LNCAP (cell line): ENCODE results near the gene IGFBP5.

Source experiments
- TF ChIP-seq, protein P1 (sequence below): fragments of 450-650 bp; IDR thresholded peaks from 2 replicates; pipeline ENCODE4 v1.5.1; 2017; ENCODE audit warnings: mild to moderate bottlenecking

Gene IGFBP5

GRCh38 chr2:216735668-216736067 is 40.3 kb upstream of the IGFBP5 start:
- TF ChIP-seq, protein P1, sequence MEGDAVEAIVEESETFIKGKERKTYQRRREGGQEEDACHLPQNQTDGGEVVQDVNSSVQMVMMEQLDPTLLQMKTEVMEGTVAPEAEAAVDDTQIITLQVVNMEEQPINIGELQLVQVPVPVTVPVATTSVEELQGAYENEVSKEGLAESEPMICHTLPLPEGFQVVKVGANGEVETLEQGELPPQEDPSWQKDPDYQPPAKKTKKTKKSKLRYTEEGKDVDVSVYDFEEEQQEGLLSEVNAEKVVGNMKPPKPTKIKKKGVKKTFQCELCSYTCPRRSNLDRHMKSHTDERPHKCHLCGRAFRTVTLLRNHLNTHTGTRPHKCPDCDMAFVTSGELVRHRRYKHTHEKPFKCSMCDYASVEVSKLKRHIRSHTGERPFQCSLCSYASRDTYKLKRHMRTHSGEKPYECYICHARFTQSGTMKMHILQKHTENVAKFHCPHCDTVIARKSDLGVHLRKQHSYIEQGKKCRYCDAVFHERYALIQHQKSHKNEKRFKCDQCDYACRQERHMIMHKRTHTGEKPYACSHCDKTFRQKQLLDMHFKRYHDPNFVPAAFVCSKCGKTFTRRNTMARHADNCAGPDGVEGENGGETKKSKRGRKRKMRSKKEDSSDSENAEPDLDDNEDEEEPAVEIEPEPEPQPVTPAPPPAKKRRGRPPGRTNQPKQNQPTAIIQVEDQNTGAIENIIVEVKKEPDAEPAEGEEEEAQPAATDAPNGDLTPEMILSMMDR, result no peak

GRCh38 chr2:216735086-216735485 is 39.7 kb upstream of the IGFBP5 start:
- TF ChIP-seq, protein P1, result no peak

DNA sequence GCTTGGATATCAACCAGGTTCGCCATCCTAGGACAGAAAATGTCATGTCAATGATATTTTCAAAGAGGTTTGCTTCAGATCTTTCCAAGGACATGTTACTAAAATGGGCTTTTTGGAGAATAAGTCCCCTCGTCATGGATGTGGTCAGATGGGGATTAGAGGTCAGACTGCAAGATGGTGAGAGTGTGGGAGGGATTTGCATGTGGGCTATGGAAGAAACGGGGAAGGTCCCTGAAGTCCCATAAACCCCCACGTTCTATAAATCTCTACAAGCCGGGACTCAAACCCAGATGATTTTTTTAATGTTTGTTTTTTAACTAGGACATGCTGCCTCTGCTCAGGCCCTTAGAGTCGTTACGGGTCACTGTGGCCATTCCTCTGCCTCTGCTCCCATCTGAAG is 37.7 kb upstream of the IGFBP5 start:
- TF ChIP-seq, protein P1, result no peak

GRCh38 chr2:216732334-216732733 is 37.0 kb upstream of the IGFBP5 start:
- TF ChIP-seq, protein P1, result no peak

- TF ChIP-seq, protein P1, result no peak
Observed at GRCh38 chr2:216731465-216731864, 36.1 kb upstream of the IGFBP5 start.

DNA sequence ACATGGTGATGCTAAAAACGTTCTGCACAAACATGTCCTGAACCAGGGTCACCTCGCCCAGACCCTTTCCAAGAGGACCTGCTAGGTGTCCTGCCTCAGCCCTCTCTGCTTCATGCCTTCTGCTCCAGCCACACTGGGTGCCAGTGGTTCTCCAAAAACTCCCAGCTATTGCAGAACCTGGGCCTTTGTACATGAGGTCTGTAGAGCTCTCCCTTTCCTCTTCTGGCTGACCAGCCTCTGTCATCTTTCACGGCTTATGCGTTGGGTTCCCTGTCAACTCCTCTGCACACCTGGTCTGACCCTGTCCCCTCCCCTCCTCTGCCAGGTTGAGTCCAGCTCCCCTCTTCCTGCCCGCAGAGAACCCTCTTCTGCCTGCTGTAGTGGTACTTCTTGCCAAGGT is 35.5 kb upstream of the IGFBP5 start:
- TF ChIP-seq, protein P1, result no peak

- TF ChIP-seq, protein P1, result no peak
Observed at GRCh38 chr2:216727346-216728122, 32.2 kb upstream of the IGFBP5 start.
